ENCODE data around the gene COG7.

DNA sequence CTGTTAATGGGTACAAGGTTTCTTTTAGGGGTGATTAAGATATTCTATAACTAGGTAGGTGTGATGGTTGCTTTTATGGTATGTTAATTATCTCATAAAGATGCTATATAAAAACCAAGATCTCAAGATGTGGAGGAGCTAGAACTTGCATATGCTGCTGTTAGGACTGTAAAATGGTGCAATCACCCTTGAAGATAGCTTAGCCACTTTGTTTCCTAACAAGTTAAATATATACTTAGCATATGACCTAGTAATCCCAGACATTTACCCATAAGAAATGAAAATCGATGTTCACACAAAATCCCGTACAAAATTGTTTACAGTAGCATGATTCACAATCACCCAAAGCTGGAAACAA lies 32.2 kb upstream of the COG7 start:
- TF ChIP-seq, protein P1, sequence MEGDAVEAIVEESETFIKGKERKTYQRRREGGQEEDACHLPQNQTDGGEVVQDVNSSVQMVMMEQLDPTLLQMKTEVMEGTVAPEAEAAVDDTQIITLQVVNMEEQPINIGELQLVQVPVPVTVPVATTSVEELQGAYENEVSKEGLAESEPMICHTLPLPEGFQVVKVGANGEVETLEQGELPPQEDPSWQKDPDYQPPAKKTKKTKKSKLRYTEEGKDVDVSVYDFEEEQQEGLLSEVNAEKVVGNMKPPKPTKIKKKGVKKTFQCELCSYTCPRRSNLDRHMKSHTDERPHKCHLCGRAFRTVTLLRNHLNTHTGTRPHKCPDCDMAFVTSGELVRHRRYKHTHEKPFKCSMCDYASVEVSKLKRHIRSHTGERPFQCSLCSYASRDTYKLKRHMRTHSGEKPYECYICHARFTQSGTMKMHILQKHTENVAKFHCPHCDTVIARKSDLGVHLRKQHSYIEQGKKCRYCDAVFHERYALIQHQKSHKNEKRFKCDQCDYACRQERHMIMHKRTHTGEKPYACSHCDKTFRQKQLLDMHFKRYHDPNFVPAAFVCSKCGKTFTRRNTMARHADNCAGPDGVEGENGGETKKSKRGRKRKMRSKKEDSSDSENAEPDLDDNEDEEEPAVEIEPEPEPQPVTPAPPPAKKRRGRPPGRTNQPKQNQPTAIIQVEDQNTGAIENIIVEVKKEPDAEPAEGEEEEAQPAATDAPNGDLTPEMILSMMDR (optimal IDR thresholded peaks at IDR 0.05 in 1 of 3, IDR thresholded peaks at IDR 0.05 in 1 of 3, conservative IDR thresholded peaks at IDR 0.05 in 1 of 3; ENCODE audit: extremely low read depth in 1 of 3, insufficient read depth in 2 of 3, low read length in 3 of 3), result no peak
- TF ChIP-seq EZH2 (IDR thresholded peaks at IDR 0.05; ENCODE audit: low read length), result no peak

Measured in keratinocyte (primary cell).